GM18873 (cell line): Measurements from ENCODE around the gene ANAPC13.

Experiments
- ATAC-seq: cut with Tn5 transposase; IDR thresholded peaks from one replicate; pipeline ENCODE4 v1.9.1; 2021; ENCODE audit warnings: mild to moderate bottlenecking, moderate library complexity, moderate number of reproducible peaks; ENCODE audit not compliant: unreplicated experiment, low FRiP score

The ANAPC13 gene

GRCh38 chr3:134483195-134483900 lies 2.4 kb downstream of the ANAPC13 start:
- no peak for ATAC-seq

DNA sequence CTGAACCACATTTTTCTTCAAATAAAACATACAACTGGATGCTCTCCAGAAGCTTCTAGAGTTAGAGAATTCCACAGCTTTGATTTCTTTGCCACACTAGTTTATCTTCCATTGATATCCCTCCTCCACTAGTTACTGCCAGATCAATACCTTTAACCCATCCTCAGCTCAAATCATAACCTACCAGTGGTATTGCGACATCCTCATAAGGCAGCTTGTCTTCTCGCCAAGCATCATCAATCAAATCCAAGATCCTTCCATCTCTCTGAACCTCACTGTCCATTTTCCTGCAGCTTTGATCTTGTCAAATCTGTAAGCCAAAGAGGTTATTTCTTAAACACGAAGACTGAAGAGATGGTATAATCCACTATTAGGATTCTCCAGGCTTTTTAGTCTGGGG lies 3.2 kb downstream of the ANAPC13 start:
- no peak for ATAC-seq

- no peak for ATAC-seq
Observed at GRCh38 chr3:134481166-134481565, 4.6 kb downstream of the ANAPC13 start.

DNA sequence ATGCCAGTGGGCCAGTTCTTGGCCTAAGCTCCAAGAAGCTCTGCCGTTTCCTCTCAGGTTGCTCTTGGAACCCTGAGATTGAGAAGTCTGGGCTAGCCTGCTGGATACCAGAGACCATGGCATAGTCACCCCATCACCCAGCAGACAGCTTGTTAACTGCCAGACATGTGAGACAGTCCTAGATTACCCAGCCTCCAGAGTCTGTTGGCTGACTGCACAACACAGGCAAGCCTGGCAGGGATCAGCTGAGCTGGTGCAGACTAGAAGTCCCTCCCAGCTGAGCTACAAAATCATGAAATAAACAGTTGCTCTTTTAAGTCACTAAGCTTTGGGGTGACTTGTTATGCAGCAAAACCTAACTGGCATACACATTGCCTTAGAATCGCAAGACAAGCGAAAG lies 5.2 kb downstream of the ANAPC13 start:
- ATAC-seq = no peak

DNA sequence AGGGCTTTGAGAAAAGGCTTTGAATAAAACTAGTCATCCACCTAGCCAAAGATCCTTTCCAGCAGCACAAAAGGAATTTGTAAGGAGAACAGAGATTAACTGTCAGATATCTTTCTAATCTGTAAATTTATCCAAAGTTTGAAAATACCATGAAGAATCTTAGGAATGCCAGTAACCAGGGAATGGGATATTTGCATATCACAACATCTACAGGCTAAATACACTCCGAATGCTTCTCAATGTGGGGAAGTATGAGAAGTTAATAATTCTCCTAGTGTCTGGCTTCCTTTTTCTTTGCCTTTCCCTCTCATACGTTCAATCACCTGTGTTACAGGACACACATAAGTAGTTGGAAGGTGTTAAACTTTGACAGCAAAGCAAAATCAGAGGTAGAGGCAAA lies 7.8 kb downstream of the ANAPC13 start:
- no peak for ATAC-seq

- no peak for ATAC-seq
Observed at GRCh38 chr3:134477002-134477401, 8.8 kb downstream of the ANAPC13 start.

- no peak for ATAC-seq
Observed at GRCh38 chr3:134476306-134476705, 9.5 kb downstream of the ANAPC13 start.

- no peak for ATAC-seq
Observed at GRCh38 chr3:134474956-134475355, 10.8 kb downstream of the ANAPC13 start.

DNA sequence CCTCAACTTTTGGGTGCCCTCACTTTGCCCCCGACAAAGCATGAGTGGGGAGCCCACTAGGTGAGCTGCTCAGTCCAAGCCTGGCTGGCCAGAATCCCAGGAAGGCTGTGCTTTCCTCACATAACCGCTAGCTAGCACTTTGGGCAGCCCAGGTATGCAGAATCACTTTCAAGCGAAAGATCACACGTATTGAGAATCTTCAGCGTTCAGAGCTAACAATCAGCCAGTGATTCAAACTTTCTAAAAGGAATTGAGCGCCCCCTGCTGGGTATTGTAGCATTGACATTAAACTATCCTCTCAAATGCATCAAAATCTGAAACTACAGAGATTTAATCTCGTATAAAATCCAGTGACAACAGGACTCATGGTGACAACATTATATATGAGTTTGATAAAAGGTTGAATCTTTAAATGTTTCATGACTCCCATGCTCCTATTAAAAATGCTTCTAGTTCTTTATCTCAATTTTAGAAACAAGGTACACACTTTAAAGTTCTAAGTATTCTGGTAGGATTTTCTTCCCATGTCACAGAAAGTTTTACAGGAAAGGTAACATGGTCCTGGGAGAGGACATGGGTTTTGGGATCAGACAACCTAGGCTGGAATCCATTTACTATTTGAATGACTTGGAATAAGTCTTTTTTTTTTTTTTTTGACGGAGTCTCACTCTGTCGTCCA lies 11.8 kb downstream of the ANAPC13 start:
- no peak for ATAC-seq

GRCh38 chr3:134472831-134473230 lies 13.0 kb downstream of the ANAPC13 start:
- ATAC-seq = no peak

GRCh38 chr3:134471521-134472193 lies 14.1 kb downstream of the ANAPC13 start:
- ATAC-seq = no peak

GRCh38 chr3:134468519-134468918 lies 17.3 kb downstream of the ANAPC13 start:
- no peak for ATAC-seq

GRCh38 chr3:134466331-134466730 lies 19.5 kb downstream of the ANAPC13 start:
- ATAC-seq = no peak

DNA sequence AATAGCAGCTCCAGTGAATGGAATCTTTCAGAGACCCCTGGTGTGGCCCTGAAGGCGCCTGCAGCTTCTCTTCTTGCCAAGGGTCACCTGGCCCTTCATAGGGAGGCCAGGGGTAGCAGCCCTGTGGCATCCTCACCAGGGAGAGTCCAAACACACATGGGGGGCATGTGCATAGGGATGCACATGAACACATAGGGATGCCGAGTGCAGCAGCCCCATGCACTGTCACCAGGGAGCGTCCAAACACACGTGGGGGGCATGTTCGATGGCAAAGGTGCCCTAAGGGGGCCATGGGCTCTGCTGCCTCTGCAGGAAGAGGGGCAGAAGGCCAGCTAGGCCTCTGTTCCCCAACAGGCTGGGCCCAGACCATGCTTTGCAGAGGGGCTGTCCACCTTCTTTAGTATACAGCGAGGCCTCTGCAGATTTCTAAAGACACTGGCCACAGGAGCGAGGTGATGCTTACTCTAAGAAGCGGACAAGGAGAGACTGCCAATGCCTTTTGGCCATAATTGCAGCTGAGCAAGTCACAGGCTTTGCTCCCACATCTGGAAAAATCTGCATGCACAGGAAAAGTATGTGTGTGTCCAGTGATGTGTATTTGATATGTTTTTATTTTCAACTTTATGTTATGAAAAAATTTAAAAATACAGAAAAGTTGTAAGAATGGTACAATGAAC lies 21.0 kb downstream of the ANAPC13 start:
- no peak for ATAC-seq

GRCh38 chr3:134464064-134464688 lies 21.6 kb downstream of the ANAPC13 start:
- no peak for ATAC-seq

DNA sequence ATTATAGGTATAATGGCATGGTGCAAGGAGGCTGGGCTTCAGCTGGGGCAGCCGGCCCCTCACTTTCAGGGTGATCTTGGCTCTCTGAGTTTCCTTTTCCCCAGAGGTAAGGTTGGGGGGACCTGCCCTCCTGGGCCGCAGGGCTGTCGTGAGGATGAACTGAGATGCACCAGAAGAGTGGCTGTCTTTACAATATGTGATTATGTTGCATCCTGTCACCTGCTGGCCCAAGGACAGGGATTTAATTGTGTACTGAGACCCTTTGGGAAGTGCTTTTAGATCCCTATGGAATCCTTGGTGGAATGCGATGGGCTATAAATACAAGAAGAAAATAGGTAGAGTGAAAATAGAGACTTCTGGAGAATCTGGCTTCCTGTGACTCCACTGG lies 22.1 kb downstream of the ANAPC13 start:
- ATAC-seq = no peak

- ATAC-seq = no peak
Observed at GRCh38 chr3:134462331-134462941, 23.3 kb downstream of the ANAPC13 start.

- ATAC-seq = no peak
Observed at GRCh38 chr3:134460965-134461364, 24.8 kb downstream of the ANAPC13 start.

DNA sequence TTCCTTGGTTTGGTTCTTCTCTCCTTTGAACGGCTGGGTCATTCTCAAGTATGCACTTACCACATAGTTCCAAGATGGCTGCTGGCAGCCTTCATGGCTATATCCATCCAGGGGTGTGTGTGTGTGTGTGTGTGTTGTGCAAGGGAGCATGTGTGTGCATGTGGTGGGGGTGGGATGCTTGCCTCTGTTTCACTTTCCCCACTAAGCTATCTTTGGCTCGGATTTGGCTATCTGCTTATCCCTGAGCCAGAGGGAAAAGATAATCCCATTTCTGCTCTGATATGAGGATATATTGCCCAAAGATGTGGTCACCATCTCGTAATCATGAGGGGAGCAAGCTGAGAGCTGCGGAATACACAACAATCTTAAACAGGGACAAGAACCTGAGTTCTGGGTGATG lies 26.2 kb downstream of the ANAPC13 start:
- ATAC-seq = no peak

- no peak for ATAC-seq
Observed at GRCh38 chr3:134458406-134458945, 27.3 kb downstream of the ANAPC13 start.
